HG02588 (cell line): ENCODE results near the gene C1QTNF8.

ENCODE experiments used
- ATAC-seq: cut with Tn5 transposase; IDR thresholded peaks from one replicate; pipeline ENCODE4 v1.9.1; 2021; ENCODE audit warnings: mild to moderate bottlenecking, moderate library complexity; ENCODE audit not compliant: unreplicated experiment

The C1QTNF8 gene

GRCh38 chr16:1109648-1110047 is 13.6 kb upstream of the C1QTNF8 start:
- ATAC-seq, result no peak

- ATAC-seq, result no peak
Measured at GRCh38 chr16:1108299-1109252, 12.5 kb upstream of the C1QTNF8 start.

- ATAC-seq, result no peak
Measured at GRCh38 chr16:1107731-1108130, 11.7 kb upstream of the C1QTNF8 start.

- ATAC-seq, result no peak
Measured at GRCh38 chr16:1107141-1107540, 11.1 kb upstream of the C1QTNF8 start.

- ATAC-seq, result no peak
Measured at GRCh38 chr16:1106659-1107058, 10.6 kb upstream of the C1QTNF8 start.

- ATAC-seq, result no peak
Measured at GRCh38 chr16:1105888-1106620, 10.0 kb upstream of the C1QTNF8 start.

- ATAC-seq, result no peak
Measured at GRCh38 chr16:1103636-1103980, 7.6 kb upstream of the C1QTNF8 start.

GRCh38 chr16:1102921-1103635 is 7.0 kb upstream of the C1QTNF8 start:
- no peak for ATAC-seq

GRCh38 chr16:1102333-1102700 is 6.3 kb upstream of the C1QTNF8 start:
- ATAC-seq, result no peak

GRCh38 chr16:1101573-1102332 is 5.7 kb upstream of the C1QTNF8 start:
- ATAC-seq, result no peak

- no peak for ATAC-seq
Measured at GRCh38 chr16:1101133-1101532, 5.1 kb upstream of the C1QTNF8 start.

GRCh38 chr16:1100084-1100800 is 4.2 kb upstream of the C1QTNF8 start:
- no peak for ATAC-seq

- ATAC-seq, result no peak
Measured at GRCh38 chr16:1099189-1100083, 3.4 kb upstream of the C1QTNF8 start.

GRCh38 chr16:1098266-1098991 is 2.4 kb upstream of the C1QTNF8 start:
- ATAC-seq, result no peak

- ATAC-seq, result no peak
Measured at GRCh38 chr16:1097800-1098199, 1.8 kb upstream of the C1QTNF8 start.

GRCh38 chr16:1097156-1097555 is 1.1 kb upstream of the C1QTNF8 start:
- no peak for ATAC-seq

- no peak for ATAC-seq
Measured at GRCh38 chr16:1095450-1096168, 435 bp downstream of the C1QTNF8 start.
